WTC11 (cell line): ENCODE results near the gene BRME1. TPM values are rescaled to one million over a fixed set of nuclear protein-coding genes. Genes with fewer than 3 reads are reported as not detected.
A peak's percentile ranks its signal among the peaks of the same experiment; 100 is the strongest.

ENCODE experiments used
- ATF1 ChIP-seq: sonication (generic); formaldehyde crosslinking; IDR thresholded peaks from 2 replicates; pipeline ENCODE4 v1.8.1; 2023; ENCODE audit warnings: mild to moderate bottlenecking, moderate library complexity, missing genetic modification reagents
- CDX4 ChIP-seq: fragments of 250-450 bp; sonication (Bioruptor Pico); IDR thresholded peaks from 2 replicates; pipeline ENCODE4 v1.9.0; 2021; ENCODE audit warnings: moderate library complexity, mild to moderate bottlenecking, inconsistent platforms, borderline replicate concordance
- CTCF ChIP-seq: fragments of 200-600 bp; IDR thresholded peaks from 2 replicates; pipeline ENCODE4 v1.8.0; 2022; ENCODE audit warnings: antibody characterized with exemption
- ELF4 ChIP-seq: sonication (generic); formaldehyde crosslinking; IDR thresholded peaks from 2 replicates; pipeline ENCODE4 v1.8.1; 2022; ENCODE audit warnings: low read depth, mild to moderate bottlenecking, moderate library complexity, missing genetic modification reagents
- ERG ChIP-seq: fragments of 250-450 bp; sonication (Bioruptor Pico); IDR thresholded peaks from 2 replicates; pipeline ENCODE4 v1.8.0; 2021; ENCODE audit warnings: mild to moderate bottlenecking
- GABPB1 ChIP-seq: sonication (generic); formaldehyde crosslinking; IDR thresholded peaks from 2 replicates; pipeline ENCODE4 v1.8.1; 2023; ENCODE audit warnings: mild to moderate bottlenecking, missing genetic modification reagents
- JAZF1 ChIP-seq: fragments of 250-450 bp; sonication (Bioruptor Pico); IDR thresholded peaks from 2 replicates; pipeline ENCODE4 v1.9.0; 2021; ENCODE audit warnings: moderate library complexity, mild to moderate bottlenecking, inconsistent platforms
- NR2C2 ChIP-seq: sonication (generic); formaldehyde crosslinking; IDR thresholded peaks from 2 replicates; pipeline ENCODE4 v1.8.0; 2022; ENCODE audit warnings: mild to moderate bottlenecking, missing genetic modification reagents
- PRRX2 ChIP-seq: fragments of 250-450 bp; sonication (Bioruptor Pico); IDR thresholded peaks from 2 replicates; pipeline ENCODE4 v1.8.0; 2021; ENCODE audit warnings: mild to moderate bottlenecking
- SP1 ChIP-seq: sonication (generic); formaldehyde crosslinking; conservative IDR thresholded peaks from 2 replicates; pipeline ENCODE4 v1.8.1; 2022; ENCODE audit warnings: missing genetic modification reagents
- TP53 ChIP-seq: sonication (generic); formaldehyde crosslinking; IDR thresholded peaks from 2 replicates; pipeline ENCODE4 v1.8.1; 2023; ENCODE audit warnings: mild to moderate bottlenecking, missing genetic modification reagents
- USF1 ChIP-seq: sonication (generic); formaldehyde crosslinking; IDR thresholded peaks from 2 replicates; pipeline ENCODE4 v1.8.0; 2022; ENCODE audit warnings: mild to moderate bottlenecking, missing genetic modification reagents
- ZNF423 ChIP-seq: fragments of 250-450 bp; sonication (Bioruptor Pico); IDR thresholded peaks from 2 replicates; pipeline ENCODE4 v2.1.2; 2022; ENCODE audit warnings: mild to moderate bottlenecking, moderate library complexity
- total RNA-seq: library from RNA; stranded (reverse); gene quantifications from 3 replicates; pipeline ENCODE4 v1.2.3, GENCODE V29; 2021
- TF ChIP-seq, protein P1 (sequence below): fragments of 250-450 bp; sonication (Bioruptor Pico); IDR thresholded peaks from 2 replicates; pipeline ENCODE4 v1.9.0; 2021; ENCODE audit warnings: mild to moderate bottlenecking, borderline replicate concordance
- TF ChIP-seq, protein P2 (sequence below): sonication (generic); formaldehyde crosslinking; IDR thresholded peaks from 2 replicates; pipeline ENCODE4 v1.8.1; 2022; ENCODE audit warnings: low read depth, missing genetic modification reagents, borderline replicate concordance
- TF ChIP-seq, protein P3 (sequence below): sonication (generic); formaldehyde crosslinking; IDR thresholded peaks from 2 replicates; pipeline ENCODE4 v1.8.0; 2022; ENCODE audit warnings: missing genetic modification reagents
- TF ChIP-seq, protein P4 (sequence below): sonication (generic); formaldehyde crosslinking; IDR thresholded peaks from 2 replicates; pipeline ENCODE4 v1.8.1; 2023; ENCODE audit warnings: mild to moderate bottlenecking, missing genetic modification reagents
- TF ChIP-seq, protein P5 (sequence below): sonication (generic); formaldehyde crosslinking; IDR thresholded peaks from 2 replicates; pipeline ENCODE4 v1.8.1; 2022; ENCODE audit warnings: mild to moderate bottlenecking, missing genetic modification reagents, moderate library complexity, borderline replicate concordance

BRME1 gene
- total RNA-seq, 1 experiment from 2014 or later: 5.0 TPM

GRCh38 chr19:13847407-13848339, 58.2 kb downstream of the BRME1 start (continued):
- TF ChIP-seq, protein P1, sequence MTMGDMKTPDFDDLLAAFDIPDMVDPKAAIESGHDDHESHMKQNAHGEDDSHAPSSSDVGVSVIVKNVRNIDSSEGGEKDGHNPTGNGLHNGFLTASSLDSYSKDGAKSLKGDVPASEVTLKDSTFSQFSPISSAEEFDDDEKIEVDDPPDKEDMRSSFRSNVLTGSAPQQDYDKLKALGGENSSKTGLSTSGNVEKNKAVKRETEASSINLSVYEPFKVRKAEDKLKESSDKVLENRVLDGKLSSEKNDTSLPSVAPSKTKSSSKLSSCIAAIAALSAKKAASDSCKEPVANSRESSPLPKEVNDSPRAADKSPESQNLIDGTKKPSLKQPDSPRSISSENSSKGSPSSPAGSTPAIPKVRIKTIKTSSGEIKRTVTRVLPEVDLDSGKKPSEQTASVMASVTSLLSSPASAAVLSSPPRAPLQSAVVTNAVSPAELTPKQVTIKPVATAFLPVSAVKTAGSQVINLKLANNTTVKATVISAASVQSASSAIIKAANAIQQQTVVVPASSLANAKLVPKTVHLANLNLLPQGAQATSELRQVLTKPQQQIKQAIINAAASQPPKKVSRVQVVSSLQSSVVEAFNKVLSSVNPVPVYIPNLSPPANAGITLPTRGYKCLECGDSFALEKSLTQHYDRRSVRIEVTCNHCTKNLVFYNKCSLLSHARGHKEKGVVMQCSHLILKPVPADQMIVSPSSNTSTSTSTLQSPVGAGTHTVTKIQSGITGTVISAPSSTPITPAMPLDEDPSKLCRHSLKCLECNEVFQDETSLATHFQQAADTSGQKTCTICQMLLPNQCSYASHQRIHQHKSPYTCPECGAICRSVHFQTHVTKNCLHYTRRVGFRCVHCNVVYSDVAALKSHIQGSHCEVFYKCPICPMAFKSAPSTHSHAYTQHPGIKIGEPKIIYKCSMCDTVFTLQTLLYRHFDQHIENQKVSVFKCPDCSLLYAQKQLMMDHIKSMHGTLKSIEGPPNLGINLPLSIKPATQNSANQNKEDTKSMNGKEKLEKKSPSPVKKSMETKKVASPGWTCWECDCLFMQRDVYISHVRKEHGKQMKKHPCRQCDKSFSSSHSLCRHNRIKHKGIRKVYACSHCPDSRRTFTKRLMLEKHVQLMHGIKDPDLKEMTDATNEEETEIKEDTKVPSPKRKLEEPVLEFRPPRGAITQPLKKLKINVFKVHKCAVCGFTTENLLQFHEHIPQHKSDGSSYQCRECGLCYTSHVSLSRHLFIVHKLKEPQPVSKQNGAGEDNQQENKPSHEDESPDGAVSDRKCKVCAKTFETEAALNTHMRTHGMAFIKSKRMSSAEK (CRISPR knock-in tag): no peak
- TF ChIP-seq ERG: no peak
- no peak for TF ChIP-seq NR2C2 (CRISPR knock-in tag)
- no peak for TF ChIP-seq CDX4 (CRISPR knock-in tag)
- 0 out of 2 replicates have a peak, but pooled peaks have one; percentile 22 for TF ChIP-seq TP53 (CRISPR knock-in tag)
- TF ChIP-seq, protein P2, sequence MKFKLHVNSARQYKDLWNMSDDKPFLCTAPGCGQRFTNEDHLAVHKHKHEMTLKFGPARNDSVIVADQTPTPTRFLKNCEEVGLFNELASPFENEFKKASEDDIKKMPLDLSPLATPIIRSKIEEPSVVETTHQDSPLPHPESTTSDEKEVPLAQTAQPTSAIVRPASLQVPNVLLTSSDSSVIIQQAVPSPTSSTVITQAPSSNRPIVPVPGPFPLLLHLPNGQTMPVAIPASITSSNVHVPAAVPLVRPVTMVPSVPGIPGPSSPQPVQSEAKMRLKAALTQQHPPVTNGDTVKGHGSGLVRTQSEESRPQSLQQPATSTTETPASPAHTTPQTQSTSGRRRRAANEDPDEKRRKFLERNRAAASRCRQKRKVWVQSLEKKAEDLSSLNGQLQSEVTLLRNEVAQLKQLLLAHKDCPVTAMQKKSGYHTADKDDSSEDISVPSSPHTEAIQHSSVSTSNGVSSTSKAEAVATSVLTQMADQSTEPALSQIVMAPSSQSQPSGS (CRISPR knock-in tag): no peak
- TF ChIP-seq ZNF423: no peak
- TF ChIP-seq, protein P3, sequence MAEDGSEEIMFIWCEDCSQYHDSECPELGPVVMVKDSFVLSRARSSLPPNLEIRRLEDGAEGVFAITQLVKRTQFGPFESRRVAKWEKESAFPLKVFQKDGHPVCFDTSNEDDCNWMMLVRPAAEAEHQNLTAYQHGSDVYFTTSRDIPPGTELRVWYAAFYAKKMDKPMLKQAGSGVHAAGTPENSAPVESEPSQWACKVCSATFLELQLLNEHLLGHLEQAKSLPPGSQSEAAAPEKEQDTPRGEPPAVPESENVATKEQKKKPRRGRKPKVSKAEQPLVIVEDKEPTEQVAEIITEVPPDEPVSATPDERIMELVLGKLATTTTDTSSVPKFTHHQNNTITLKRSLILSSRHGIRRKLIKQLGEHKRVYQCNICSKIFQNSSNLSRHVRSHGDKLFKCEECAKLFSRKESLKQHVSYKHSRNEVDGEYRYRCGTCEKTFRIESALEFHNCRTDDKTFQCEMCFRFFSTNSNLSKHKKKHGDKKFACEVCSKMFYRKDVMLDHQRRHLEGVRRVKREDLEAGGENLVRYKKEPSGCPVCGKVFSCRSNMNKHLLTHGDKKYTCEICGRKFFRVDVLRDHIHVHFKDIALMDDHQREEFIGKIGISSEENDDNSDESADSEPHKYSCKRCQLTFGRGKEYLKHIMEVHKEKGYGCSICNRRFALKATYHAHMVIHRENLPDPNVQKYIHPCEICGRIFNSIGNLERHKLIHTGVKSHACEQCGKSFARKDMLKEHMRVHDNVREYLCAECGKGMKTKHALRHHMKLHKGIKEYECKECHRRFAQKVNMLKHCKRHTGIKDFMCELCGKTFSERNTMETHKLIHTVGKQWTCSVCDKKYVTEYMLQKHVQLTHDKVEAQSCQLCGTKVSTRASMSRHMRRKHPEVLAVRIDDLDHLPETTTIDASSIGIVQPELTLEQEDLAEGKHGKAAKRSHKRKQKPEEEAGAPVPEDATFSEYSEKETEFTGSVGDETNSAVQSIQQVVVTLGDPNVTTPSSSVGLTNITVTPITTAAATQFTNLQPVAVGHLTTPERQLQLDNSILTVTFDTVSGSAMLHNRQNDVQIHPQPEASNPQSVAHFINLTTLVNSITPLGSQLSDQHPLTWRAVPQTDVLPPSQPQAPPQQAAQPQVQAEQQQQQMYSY (CRISPR knock-in tag): no peak
- TF ChIP-seq ELF4 (CRISPR knock-in tag): no peak
- TF ChIP-seq USF1 (CRISPR knock-in tag): no peak
- peak; percentile 58 for TF ChIP-seq SP1
- TF ChIP-seq, protein P4, sequence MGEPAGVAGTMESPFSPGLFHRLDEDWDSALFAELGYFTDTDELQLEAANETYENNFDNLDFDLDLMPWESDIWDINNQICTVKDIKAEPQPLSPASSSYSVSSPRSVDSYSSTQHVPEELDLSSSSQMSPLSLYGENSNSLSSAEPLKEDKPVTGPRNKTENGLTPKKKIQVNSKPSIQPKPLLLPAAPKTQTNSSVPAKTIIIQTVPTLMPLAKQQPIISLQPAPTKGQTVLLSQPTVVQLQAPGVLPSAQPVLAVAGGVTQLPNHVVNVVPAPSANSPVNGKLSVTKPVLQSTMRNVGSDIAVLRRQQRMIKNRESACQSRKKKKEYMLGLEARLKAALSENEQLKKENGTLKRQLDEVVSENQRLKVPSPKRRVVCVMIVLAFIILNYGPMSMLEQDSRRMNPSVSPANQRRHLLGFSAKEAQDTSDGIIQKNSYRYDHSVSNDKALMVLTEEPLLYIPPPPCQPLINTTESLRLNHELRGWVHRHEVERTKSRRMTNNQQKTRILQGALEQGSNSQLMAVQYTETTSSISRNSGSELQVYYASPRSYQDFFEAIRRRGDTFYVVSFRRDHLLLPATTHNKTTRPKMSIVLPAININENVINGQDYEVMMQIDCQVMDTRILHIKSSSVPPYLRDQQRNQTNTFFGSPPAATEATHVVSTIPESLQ (CRISPR knock-in tag): no peak
- no peak for TF ChIP-seq GABPB1 (CRISPR knock-in tag)
- TF ChIP-seq CTCF: no peak
- no peak for TF ChIP-seq JAZF1 (CRISPR knock-in tag)
- TF ChIP-seq, protein P5, sequence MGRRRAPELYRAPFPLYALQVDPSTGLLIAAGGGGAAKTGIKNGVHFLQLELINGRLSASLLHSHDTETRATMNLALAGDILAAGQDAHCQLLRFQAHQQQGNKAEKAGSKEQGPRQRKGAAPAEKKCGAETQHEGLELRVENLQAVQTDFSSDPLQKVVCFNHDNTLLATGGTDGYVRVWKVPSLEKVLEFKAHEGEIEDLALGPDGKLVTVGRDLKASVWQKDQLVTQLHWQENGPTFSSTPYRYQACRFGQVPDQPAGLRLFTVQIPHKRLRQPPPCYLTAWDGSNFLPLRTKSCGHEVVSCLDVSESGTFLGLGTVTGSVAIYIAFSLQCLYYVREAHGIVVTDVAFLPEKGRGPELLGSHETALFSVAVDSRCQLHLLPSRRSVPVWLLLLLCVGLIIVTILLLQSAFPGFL: no peak
- TF ChIP-seq PRRX2 (CRISPR knock-in tag): no peak
- no peak for TF ChIP-seq ATF1 (CRISPR knock-in tag)
